Anterior cingulate cortex (tissue), 58 donors: ENCODE results near the gene MYZAP.

ENCODE experiments used
- DNase-seq, 58 donors: peaks; one replicate each; lab custom pipeline; 2025; lab: John Stamatoyannopoulos, UW

Gene MYZAP

GRCh38 chr15:57591822-57592367 lies at the start of gene MYZAP:
Gene MYZAP (plus strand): TSS chr15:57591904. CDS start chr15:57592035, 131 bp downstream.
- DNase-seq, result peak in 10 of 58 donors; percentile 1 to 32 (median 14)

GRCh38 chr15:57542505-57542817 lies 49.2 kb upstream of the MYZAP start:
- peak in 1 of 58 donors; percentile 38 for DNase-seq

- no peak for DNase-seq
These were observed 46.7 kb upstream of the MYZAP start for GRCh38 chr15:57544848-57545480.

- DNase-seq, result no peak
These were observed 45.7 kb upstream of the MYZAP start for GRCh38 chr15:57545995-57546394.

- DNase-seq, result no peak
These were observed 44.4 kb upstream of the MYZAP start for GRCh38 chr15:57547243-57547755.

GRCh38 chr15:57548351-57548750 lies 43.4 kb upstream of the MYZAP start:
- DNase-seq, result no peak

GRCh38 chr15:57548835-57549234 lies 42.9 kb upstream of the MYZAP start:
- no peak for DNase-seq

GRCh38 chr15:57549935-57550334 lies 41.8 kb upstream of the MYZAP start:
- DNase-seq, result no peak

- DNase-seq, result peak in 37 of 58 donors; percentile 8 to 72 (median 39)
These were observed 41.1 kb upstream of the MYZAP start for GRCh38 chr15:57550640-57551039.

- no peak for DNase-seq
These were observed 39.7 kb upstream of the MYZAP start for GRCh38 chr15:57551715-57552677.

- no peak for DNase-seq
These were observed 38.9 kb upstream of the MYZAP start for GRCh38 chr15:57552678-57553334.

- no peak for DNase-seq
These were observed 38.2 kb upstream of the MYZAP start for GRCh38 chr15:57553526-57553925.

GRCh38 chr15:57554063-57554811 lies 37.5 kb upstream of the MYZAP start:
- peak in 25 of 58 donors; percentile 7 to 70 (median 32) for DNase-seq

GRCh38 chr15:57554812-57555179 lies 36.9 kb upstream of the MYZAP start:
- DNase-seq, result peak in 6 of 58 donors; percentile 15 to 70 (median 24)

- no peak for DNase-seq
These were observed 36.4 kb upstream of the MYZAP start for GRCh38 chr15:57555270-57555669.

- DNase-seq, result no peak
These were observed 35.7 kb upstream of the MYZAP start for GRCh38 chr15:57556040-57556439.

GRCh38 chr15:57557267-57557666 lies 34.4 kb upstream of the MYZAP start:
- DNase-seq, result no peak

- DNase-seq, result no peak
These were observed 33.9 kb upstream of the MYZAP start for GRCh38 chr15:57557810-57558209.

GRCh38 chr15:57559875-57560274 lies 31.8 kb upstream of the MYZAP start:
- DNase-seq, result peak in 21 of 58 donors; percentile 2 to 68 (median 17)
